T-cell (primary cell): ENCODE data around the gene C17orf100. TPM values are rescaled to one million over a fixed set of nuclear protein-coding genes. Genes with fewer than 3 reads are reported as not detected.

ENCODE experiments used
- ATAC-seq, 4 experiments: fragments of 200-7000 bp in 3 of 4; fragments of 150-1000 bp in 1 of 4; cut with Tn5 transposase; replicated peaks in 1 of 4; 1 replicate in 3 of 4; 2 replicates in 1 of 4; pipeline ENCODE4 v1.10.0; 2021; ENCODE audit warnings: moderate library complexity in 3 of 4, mild to moderate bottlenecking in 2 of 4, moderate number of reproducible peaks in 1 of 4
- CTCF ChIA-PET, 2 donors: fragments of 300-600 bp; sonication (Branson Sonifier 250); formaldehyde crosslinking; loops; one replicate each; lab custom pipeline; 2022; ENCODE audit warnings: antibody characterized with exemption in 2 of 2; lab: Charles Lee
- POLR2A ChIA-PET, 2 donors: fragments of 300-600 bp; sonication (Branson Sonifier 250); formaldehyde crosslinking; loops; one replicate each; lab custom pipeline; 2022; ENCODE audit warnings: antibody characterized with exemption in 2 of 2; lab: Charles Lee
- DNase-seq, 35 experiments: peaks; one replicate each; pipeline versions ENCODE4 v3.0.0 to v3.0.0-alpha.2; 2013 to 2023
- H3K27ac ChIP-seq: one replicate; pipeline ENCODE4 v1.5.1; 2013; ENCODE audit warnings: low read length
- H3K27me3 ChIP-seq, 2 experiments: replicated peaks in 1 of 2; 1 replicate in 1 of 2; 2 replicates in 1 of 2; pipeline versions ENCODE4 v1.6.1 to v1.7.0; 2013; ENCODE audit warnings: low read length in 1 of 2, mixed read lengths in 1 of 2; ENCODE audit not compliant: control insufficient read depth in 2 of 2, insufficient read depth in 2 of 2; ENCODE audit errors: extremely low read depth in 1 of 2
- H3K36me3 ChIP-seq, 2 donors: 1 replicate in 1 of 2; 2 replicates in 1 of 2; pipeline versions ENCODE4 v1.6.1 to v1.7.0; 2013; ENCODE audit warnings: low read length in 1 of 2; ENCODE audit not compliant: control insufficient read depth in 2 of 2, insufficient read depth in 1 of 2; ENCODE audit errors: extremely low read depth in 1 of 2
- H3K4me1 ChIP-seq, 2 experiments: 1 replicate in 1 of 2; 2 replicates in 1 of 2; pipeline versions ENCODE4 v1.6.1 to v1.7.0; 2013; ENCODE audit warnings: low read length in 2 of 2, mixed read lengths in 1 of 2; ENCODE audit not compliant: insufficient read depth in 2 of 2, control insufficient read depth in 1 of 2; ENCODE audit errors: extremely low read depth in 1 of 2
- H3K4me3 ChIP-seq, 2 donors: 1 replicate in 1 of 2; 2 replicates in 1 of 2; pipeline versions ENCODE4 v1.5.1 to v1.7.0; 2013; ENCODE audit warnings: mild to moderate bottlenecking in 2 of 2, low read length in 1 of 2, moderate library complexity in 1 of 2; ENCODE audit not compliant: control insufficient read depth in 1 of 2; ENCODE audit errors: extremely low read depth in 1 of 2
- H3K9me3 ChIP-seq: 2 replicates; pipeline ENCODE4 v1.7.0; 2013
- H3K27ac Mint-ChIP-seq, 2 donors: one replicate each; pipeline ENCODE4 v1.8.0; 2020 to 2021; ENCODE audit warnings: mild to moderate bottlenecking in 2 of 2, mixed read lengths in 2 of 2
- H3K27me3 Mint-ChIP-seq, 2 donors: one replicate each; pipeline ENCODE4 v1.8.0; 2021 to 2022; ENCODE audit warnings: mixed read lengths in 2 of 2
- H3K36me3 Mint-ChIP-seq: one replicate; pipeline ENCODE4 v1.8.0; 2021; ENCODE audit warnings: mixed read lengths
- H3K4me1 Mint-ChIP-seq, 3 donors: one replicate each; pipeline ENCODE4 v1.8.0; 2020 to 2022; ENCODE audit warnings: mixed read lengths in 3 of 3, mild to moderate bottlenecking in 1 of 3
- H3K4me3 Mint-ChIP-seq, 3 donors: one replicate each; pipeline ENCODE4 v1.8.0; 2020 to 2022; ENCODE audit warnings: mild to moderate bottlenecking in 3 of 3, mixed read lengths in 3 of 3, moderate library complexity in 3 of 3
- H3K9me3 Mint-ChIP-seq, 3 donors: one replicate each; pipeline ENCODE4 v1.8.0; 2020 to 2022; ENCODE audit warnings: mixed read lengths in 3 of 3
- WGBS: methylation state at CpG from one replicate; pipeline ENCODE4 v1.1.5; 2013; ENCODE audit warnings: missing lambda C conversion rate; ENCODE audit not compliant: insufficient coverage; 5-methylcytosine and 5-hydroxymethylcytosine counted together
- total RNA-seq, 35 experiments: library from RNA in 6 of 35; stranded (reverse) in 6 of 35; fragments of 120-200 nt in 1 of 35; gene quantifications; one replicate each; pipeline versions ENCODE4 v1.2.1 to v1.2.4 and lab custom pipeline; 2013 to 2026

The C17orf100 gene
- total RNA-seq, 5 donors from 2014 or later (not counting 1 experiment from before 2014, with no cell fraction given), result 1.1 to 3.5 (median 2.8) TPM

DNA sequence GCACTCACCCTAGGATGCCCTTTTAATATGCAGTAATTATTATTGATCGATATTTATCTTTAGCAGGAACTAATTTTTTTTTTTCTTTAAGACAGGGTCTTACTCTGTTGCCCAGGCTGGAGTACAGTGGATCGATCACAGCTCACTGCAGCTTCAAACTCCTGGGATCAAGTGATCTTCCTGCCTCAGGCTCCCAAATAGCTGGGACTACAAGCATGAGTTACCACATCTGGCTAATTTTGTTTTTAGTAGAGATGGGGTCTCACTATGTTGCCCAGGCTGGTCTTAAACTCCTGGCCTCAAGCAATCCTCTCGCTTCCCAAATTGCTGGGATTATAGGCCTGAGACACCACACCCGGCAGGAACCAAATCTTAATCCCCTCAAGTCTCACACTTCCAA lies 40.3 kb upstream of the C17orf100 start:
- no peaks in the 10 kb centered on the region for H3K4me1 ChIP-seq
- no peaks in the 10 kb centered on the region for H3K9me3 ChIP-seq
- Mint-ChIP-seq H3K4me3 (no peak overlapping the region), H3K27ac (no peak overlapping the region), H3K9me3 (no peaks in the 10 kb centered on the region), H3K36me3 (peaks cover 61% of the 10 kb centered on the region), H3K4me1 (peaks cover 0 to 6% (median 0%) of the 10 kb centered on the region in 3 donors), H3K27me3 (no peaks in the 10 kb centered on the region)
- no peak overlapping the region for H3K4me3 ChIP-seq
- peaks cover 11 to 53% of the 10 kb centered on the region in 2 donors for H3K36me3 ChIP-seq
- ATAC-seq (no peak), DNase-seq (no peak)
- POLR2A ChIA-PET, result no interaction called here
- CTCF ChIA-PET, result no interaction called here
- no peaks in the 10 kb centered on the region for H3K27me3 ChIP-seq
- WGBS, result 100% methylated on average over 1 of the region's 4 CpGs
- H3K27ac ChIP-seq, result no peak overlapping the region

- POLR2A ChIA-PET, result no interaction called here
- no peak overlapping the region for H3K27ac ChIP-seq
Measured at GRCh38 chr17:6623941-6624340, 27.6 kb upstream of the C17orf100 start.

GRCh38 chr17:6626616-6627015 lies 24.9 kb upstream of the C17orf100 start:
- Mint-ChIP-seq H3K27ac (no peak overlapping the region), H3K4me3 (no peak overlapping the region), H3K27me3 (no peaks in the 10 kb centered on the region), H3K9me3 (no peaks in the 10 kb centered on the region), H3K36me3 (peaks cover 49% of the 10 kb centered on the region), H3K4me1 (peaks cover 5 to 8% (median 5%) of the 10 kb centered on the region in 3 donors)
- ATAC-seq (no peak), DNase-seq (no peak)
- ChIA-PET CTCF (no interaction called here), POLR2A (no interaction called here)
- Histone ChIP-seq H3K9me3 (no peaks in the 10 kb centered on the region), H3K27ac (no peak overlapping the region), H3K4me3 (no peak overlapping the region), H3K36me3 (peaks cover 0 to 35% of the 10 kb centered on the region in 2 donors), H3K27me3 (no peaks in the 10 kb centered on the region), H3K4me1 (no peaks in the 10 kb centered on the region)
- 100% methylated on average over 1 of the region's 6 CpGs for WGBS

More at GRCh38 chr17:6623941-6624340, 27.6 kb upstream of the C17orf100 start:
- DNase-seq (no peak), ATAC-seq (no peak)
- CTCF ChIA-PET, result no interaction called here
- H3K4me1 ChIP-seq, result no peaks in the 10 kb centered on the region
- H3K4me3 Mint-ChIP-seq, result no peak overlapping the region
- H3K36me3 Mint-ChIP-seq, result peaks cover 43% of the 10 kb centered on the region
- H3K4me3 ChIP-seq, result no peak overlapping the region
- H3K9me3 ChIP-seq, result no peaks in the 10 kb centered on the region
- H3K27me3 Mint-ChIP-seq, result no peaks in the 10 kb centered on the region
- no peaks in the 10 kb centered on the region for H3K27me3 ChIP-seq
- H3K4me1 Mint-ChIP-seq, result no peaks in the 10 kb centered on the region
- H3K27ac Mint-ChIP-seq, result no peak overlapping the region
- no CpG with 5 or more reads among the region's 3 CpGs for WGBS
- peaks cover 0 to 36% of the 10 kb centered on the region in 2 donors for H3K36me3 ChIP-seq
- no peaks in the 10 kb centered on the region for H3K9me3 Mint-ChIP-seq

DNA sequence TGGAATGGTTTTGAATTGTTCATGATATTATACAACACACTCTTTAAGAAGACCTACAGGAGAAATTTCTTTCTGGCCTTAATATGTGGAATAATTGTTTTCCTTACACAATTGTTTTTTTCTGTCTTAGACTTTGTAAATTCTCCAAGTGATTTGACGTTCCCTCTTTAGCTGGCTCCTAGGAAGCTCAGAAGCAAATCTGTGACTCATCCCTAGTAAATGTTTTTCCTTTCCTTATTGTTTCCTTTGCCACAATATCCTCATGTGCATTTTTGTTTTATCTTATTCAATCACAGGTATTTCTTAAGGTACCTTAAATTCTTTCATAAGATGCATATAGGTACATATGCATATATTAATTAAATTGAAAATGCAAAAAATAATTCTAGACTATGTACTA lies 24.5 kb upstream of the C17orf100 start:
- Histone ChIP-seq H3K27me3 (no peaks in the 10 kb centered on the region), H3K9me3 (no peaks in the 10 kb centered on the region), H3K4me3 (no peak overlapping the region), H3K27ac (no peak overlapping the region), H3K4me1 (no peaks in the 10 kb centered on the region), H3K36me3 (peaks cover 0 to 39% of the 10 kb centered on the region in 2 donors)
- Mint-ChIP-seq H3K4me3 (no peak overlapping the region), H3K36me3 (peaks cover 49% of the 10 kb centered on the region), H3K27me3 (no peaks in the 10 kb centered on the region), H3K4me1 (peaks cover 5 to 8% (median 5%) of the 10 kb centered on the region in 3 donors), H3K27ac (no peak overlapping the region), H3K9me3 (no peaks in the 10 kb centered on the region)
- no CpG with 5 or more reads among the region's 1 CpG for WGBS
- CTCF ChIA-PET, result no interaction called here
- POLR2A ChIA-PET, result no interaction called here
- DNase-seq (no peak), ATAC-seq (no peak)

DNA sequence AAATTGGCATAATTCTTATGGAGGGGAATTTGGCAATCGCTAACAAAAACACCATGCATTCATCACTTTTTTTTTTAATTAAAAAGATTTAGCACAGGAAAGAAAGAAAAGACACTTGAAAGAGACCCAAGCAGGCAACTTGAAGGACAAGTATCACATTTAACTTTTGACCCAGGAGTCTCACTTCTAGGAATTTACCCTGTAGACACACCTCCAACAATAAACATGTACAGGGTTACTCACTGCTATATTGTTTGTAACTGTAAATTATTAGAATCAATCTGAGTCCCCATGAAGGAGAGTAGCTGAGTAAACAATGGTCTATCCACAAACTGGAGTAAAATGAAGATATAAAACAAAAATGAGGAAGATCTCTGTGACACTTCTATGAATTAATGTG lies 21.2 kb upstream of the C17orf100 start:
- Mint-ChIP-seq H3K27ac (no peak overlapping the region), H3K27me3 (no peaks in the 10 kb centered on the region), H3K36me3 (peaks cover 58% of the 10 kb centered on the region), H3K9me3 (no peaks in the 10 kb centered on the region), H3K4me3 (no peak overlapping the region), H3K4me1 (peaks cover 5 to 9% (median 5%) of the 10 kb centered on the region in 3 donors)
- no CpG with 5 or more reads among the region's 1 CpG for WGBS
- ATAC-seq (no peak), DNase-seq (no peak)
- Histone ChIP-seq H3K27ac (no peak overlapping the region), H3K36me3 (peaks cover 0 to 52% of the 10 kb centered on the region in 2 donors), H3K4me1 (no peaks in the 10 kb centered on the region), H3K9me3 (no peaks in the 10 kb centered on the region), H3K4me3 (no peak overlapping the region), H3K27me3 (no peaks in the 10 kb centered on the region)
- ChIA-PET CTCF (no interaction called here), POLR2A (no interaction called here)

GRCh38 chr17:6632530-6632929 lies 19.0 kb upstream of the C17orf100 start:
- no peaks in the 10 kb centered on the region for H3K27me3 ChIP-seq
- CTCF ChIA-PET, result no interaction called here
- Mint-ChIP-seq H3K4me3 (no peak overlapping the region), H3K4me1 (peaks cover 6 to 15% (median 12%) of the 10 kb centered on the region in 3 donors), H3K9me3 (no peaks in the 10 kb centered on the region), H3K27me3 (no peaks in the 10 kb centered on the region), H3K27ac (no peak overlapping the region), H3K36me3 (peaks cover 50% of the 10 kb centered on the region)
- peaks cover 5 to 45% of the 10 kb centered on the region in 2 donors for H3K36me3 ChIP-seq
- H3K4me1 ChIP-seq, result peaks cover 0 to 1% of the 10 kb centered on the region in 2 experiments
- POLR2A ChIA-PET, result no interaction called here
- H3K4me3 ChIP-seq, result no peak overlapping the region
- no peak for DNase-seq
- H3K27ac ChIP-seq, result no peak overlapping the region
- H3K9me3 ChIP-seq, result no peaks in the 10 kb centered on the region
- ATAC-seq, result no peak

DNA sequence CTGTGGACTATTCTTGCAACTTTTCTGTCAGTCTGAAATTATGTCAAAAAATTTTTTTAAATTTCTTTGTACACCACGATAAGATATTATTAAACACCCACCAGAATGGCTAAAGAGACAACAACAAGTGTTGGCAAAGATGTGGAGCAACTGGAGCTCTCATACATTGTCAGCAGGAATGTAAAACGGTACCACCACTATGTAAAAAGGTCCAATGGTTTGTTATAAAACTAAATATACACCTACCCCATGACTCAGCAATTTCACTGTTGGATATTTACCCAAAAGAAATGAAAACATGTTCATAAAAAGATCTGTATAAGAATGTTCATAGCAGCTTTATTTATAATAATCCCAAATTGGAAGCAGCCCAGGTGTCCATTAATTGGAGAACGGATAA lies 18.3 kb upstream of the C17orf100 start:
- DNase-seq (no peak), ATAC-seq (no peak)
- Mint-ChIP-seq H3K36me3 (peaks cover 44% of the 10 kb centered on the region), H3K27me3 (no peaks in the 10 kb centered on the region), H3K4me3 (no peak overlapping the region), H3K9me3 (no peaks in the 10 kb centered on the region), H3K27ac (no peak overlapping the region), H3K4me1 (peaks cover 13 to 23% (median 17%) of the 10 kb centered on the region in 3 donors)
- no peaks in the 10 kb centered on the region for H3K27me3 ChIP-seq
- H3K4me3 ChIP-seq, result no peak overlapping the region
- H3K36me3 ChIP-seq, result peaks cover 6 to 39% of the 10 kb centered on the region in 2 donors
- no peaks in the 10 kb centered on the region for H3K9me3 ChIP-seq
- CTCF ChIA-PET, result no interaction called here
- WGBS, result no CpG with 5 or more reads among the region's 3 CpGs
- H3K27ac ChIP-seq, result no peak overlapping the region
- POLR2A ChIA-PET, result no interaction called here
- H3K4me1 ChIP-seq, result peaks cover 0 to 9% of the 10 kb centered on the region in 2 experiments
